ENCODE data around the gene ZFYVE1.

ZFYVE1 gene

DNA sequence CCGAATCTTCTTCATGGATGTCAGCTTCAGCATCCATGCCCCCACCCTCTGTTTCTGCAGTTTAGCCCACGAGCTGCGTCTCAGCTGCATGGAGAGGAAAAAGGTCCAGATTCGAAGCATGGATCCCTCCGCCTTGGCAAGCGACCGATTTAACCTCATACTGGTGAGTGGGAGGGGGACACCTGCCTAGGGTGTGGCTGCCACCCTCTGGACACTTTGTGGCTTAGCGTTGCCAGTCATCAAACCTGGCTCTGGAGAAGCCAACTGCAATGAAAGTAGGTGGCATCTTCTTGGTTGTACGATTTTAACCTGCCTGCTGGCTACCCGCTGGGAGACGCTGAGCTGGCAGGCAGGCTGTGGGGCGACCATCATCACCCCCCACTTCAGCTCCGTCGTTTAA lies 84.0 kb downstream of the ZFYVE1 start:
- TF ChIP-seq, protein P1, sequence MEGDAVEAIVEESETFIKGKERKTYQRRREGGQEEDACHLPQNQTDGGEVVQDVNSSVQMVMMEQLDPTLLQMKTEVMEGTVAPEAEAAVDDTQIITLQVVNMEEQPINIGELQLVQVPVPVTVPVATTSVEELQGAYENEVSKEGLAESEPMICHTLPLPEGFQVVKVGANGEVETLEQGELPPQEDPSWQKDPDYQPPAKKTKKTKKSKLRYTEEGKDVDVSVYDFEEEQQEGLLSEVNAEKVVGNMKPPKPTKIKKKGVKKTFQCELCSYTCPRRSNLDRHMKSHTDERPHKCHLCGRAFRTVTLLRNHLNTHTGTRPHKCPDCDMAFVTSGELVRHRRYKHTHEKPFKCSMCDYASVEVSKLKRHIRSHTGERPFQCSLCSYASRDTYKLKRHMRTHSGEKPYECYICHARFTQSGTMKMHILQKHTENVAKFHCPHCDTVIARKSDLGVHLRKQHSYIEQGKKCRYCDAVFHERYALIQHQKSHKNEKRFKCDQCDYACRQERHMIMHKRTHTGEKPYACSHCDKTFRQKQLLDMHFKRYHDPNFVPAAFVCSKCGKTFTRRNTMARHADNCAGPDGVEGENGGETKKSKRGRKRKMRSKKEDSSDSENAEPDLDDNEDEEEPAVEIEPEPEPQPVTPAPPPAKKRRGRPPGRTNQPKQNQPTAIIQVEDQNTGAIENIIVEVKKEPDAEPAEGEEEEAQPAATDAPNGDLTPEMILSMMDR (IDR thresholded peaks at IDR 0.05; ENCODE audit: insufficient read depth, missing control alignments) = no peak
- no peak for DNase-seq (ENCODE audit: insufficient read length, low spot score)
- FAIRE-seq = no peak

DNA sequence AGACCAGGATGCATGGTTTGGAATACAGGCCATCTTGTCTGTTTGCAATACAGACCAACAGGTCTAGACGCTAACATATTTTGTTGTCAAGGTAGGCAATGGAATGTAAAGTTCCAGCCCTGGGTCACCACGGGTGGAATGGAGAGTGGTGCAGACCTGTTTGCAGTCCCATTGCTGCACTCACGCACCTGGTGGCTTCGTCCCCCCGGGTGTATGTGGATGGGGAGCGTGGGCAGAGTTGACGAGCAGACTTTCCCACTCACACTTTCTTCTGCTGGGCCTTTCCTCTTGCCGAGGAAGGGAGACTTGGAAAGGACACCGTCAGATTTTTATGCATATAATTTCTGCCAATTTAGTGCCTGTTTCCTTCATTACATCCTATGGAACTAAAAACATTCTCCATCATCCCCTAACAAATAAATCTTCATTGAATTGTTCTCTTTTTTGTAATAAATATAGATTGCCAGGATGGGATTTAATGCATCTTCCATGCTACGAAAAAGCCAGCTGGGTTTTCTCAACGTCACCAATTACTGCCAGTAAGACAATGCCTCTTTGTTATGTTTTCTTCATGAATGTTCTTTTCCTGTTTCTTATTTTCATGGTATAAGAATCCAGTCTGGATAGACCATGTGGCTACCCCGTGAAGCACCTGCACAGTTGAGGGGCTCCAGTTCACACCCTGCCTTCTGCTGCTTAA lies 85.5 kb downstream of the ZFYVE1 start:
- TF ChIP-seq, protein P1 (IDR thresholded peaks at IDR 0.05; ENCODE audit: insufficient read depth, missing control alignments) = no peak
- DNase-seq (ENCODE audit: insufficient read length, low spot score) (no peak), FAIRE-seq (no peak)

DNA sequence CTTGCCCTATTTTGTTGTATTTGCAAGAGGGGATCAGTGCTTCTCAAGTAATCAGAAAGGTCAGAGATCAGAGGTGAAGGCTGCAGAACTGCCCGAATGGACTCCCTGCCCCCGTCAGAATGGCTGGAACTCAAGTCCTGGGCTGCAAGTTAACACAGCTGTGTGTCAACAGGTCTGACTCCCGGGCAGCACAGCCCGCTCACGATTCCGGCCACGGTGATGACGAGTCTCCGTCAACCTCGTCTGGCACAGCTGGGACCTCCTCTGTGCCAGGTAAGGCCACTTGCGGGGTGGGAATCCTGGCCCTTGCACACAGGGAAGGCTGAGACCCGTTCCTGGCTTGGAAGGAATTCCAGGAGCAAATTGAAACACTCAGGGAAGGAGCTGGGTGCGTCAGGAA lies 87.3 kb downstream of the ZFYVE1 start:
- FAIRE-seq = no peak
- no peak for DNase-seq (ENCODE audit: insufficient read length, low spot score)
- TF ChIP-seq, protein P1 (IDR thresholded peaks at IDR 0.05; ENCODE audit: insufficient read depth, missing control alignments) = no peak

DNA sequence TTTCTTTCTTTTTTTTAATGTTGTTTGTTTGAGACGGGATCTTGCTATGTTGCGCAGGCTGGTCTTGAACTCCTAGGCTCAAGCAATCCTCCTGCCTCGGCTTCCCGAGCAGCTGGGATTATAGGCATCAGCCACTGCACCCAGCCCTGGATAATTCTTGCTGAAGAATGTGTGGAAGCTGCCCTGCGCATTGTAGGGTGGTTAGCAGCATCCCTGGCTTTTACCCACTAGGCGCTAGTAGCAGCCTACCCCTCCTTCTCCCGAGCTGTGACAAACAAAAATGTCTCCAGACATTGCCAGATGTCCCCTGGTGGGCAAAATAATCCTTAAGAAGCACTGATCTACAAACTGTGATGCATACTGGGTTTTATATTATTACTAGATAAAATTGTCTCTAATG lies 94.0 kb downstream of the ZFYVE1 start:
- TF ChIP-seq, protein P1 (IDR thresholded peaks at IDR 0.05; ENCODE audit: insufficient read depth, missing control alignments) = no peak
- DNase-seq (ENCODE audit: insufficient read length, low spot score) (no peak), FAIRE-seq (no peak)

DNA sequence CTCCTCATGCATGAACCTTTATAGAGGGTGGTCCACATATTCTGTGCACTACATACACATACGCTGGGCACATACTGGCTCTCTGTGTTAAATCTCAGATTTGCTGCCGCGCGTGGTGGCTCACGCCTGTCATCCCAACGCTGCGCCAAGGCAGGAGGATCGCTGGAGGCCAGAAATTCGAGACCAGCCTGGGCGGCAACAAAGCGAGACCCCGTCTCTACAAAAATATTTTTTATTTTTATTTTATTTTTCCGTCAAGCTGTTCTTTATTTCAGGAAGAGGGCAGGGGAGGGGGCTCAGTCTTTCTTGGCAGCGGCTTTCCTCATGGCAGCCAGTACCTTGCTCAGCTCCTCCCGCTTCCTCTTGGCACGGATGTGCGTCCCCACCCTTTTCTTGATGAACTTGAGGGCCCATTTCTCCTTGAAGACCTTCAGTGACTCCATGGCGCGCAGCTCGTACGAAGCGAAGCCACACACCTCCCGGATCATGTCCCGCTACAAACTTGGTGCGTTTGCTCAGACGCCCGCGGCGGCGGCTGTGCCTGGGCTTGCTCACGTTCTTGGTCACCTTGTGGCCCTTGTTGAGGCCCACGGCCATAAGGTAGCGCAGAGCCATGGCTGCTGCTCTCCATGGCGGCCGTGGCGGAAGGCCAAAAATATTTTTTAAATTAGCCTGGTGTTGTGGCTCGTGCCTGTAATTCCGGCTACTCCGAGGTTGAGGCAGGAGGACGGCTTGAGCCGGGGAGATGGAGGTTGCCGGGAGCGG lies 97.4 kb downstream of the ZFYVE1 start:
- DNase-seq (ENCODE audit: insufficient read length, low spot score) (no peak), FAIRE-seq (no peak)
- TF ChIP-seq, protein P1 (IDR thresholded peaks at IDR 0.05; ENCODE audit: insufficient read depth, missing control alignments) = no peak

DNA sequence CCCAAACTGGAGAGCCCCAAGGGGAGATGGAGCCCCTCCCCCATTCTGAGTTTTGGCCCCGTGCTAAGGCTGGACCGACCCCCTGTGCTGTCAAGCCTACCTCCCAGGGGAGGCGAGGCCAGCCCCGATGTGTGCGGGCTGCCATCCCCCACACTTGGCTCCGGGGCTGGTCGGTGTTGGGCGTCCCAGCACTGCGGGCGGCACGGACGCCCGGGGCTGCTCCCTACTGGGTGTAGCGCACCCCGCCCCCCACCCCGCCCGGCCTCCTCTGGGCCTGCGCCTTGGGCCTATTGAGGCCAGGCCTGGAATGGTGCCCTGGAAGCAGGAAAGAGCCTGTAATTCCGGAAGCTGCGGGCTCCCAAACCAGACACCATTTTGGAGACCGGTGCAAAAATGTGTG lies 98.0 kb downstream of the ZFYVE1 start:
- DNase-seq (ENCODE audit: insufficient read length, low spot score) = no peak
- TF ChIP-seq, protein P1 (IDR thresholded peaks at IDR 0.05; ENCODE audit: insufficient read depth, missing control alignments) = no peak
- no peak for FAIRE-seq

Data from D721Med (cell line).